GM18861 (cell line): ENCODE results near the gene LINGO1.

Experiments
- ATAC-seq: cut with Tn5 transposase; IDR thresholded peaks from one replicate; pipeline ENCODE4 v1.9.1; 2021; ENCODE audit not compliant: unreplicated experiment

Gene LINGO1

DNA sequence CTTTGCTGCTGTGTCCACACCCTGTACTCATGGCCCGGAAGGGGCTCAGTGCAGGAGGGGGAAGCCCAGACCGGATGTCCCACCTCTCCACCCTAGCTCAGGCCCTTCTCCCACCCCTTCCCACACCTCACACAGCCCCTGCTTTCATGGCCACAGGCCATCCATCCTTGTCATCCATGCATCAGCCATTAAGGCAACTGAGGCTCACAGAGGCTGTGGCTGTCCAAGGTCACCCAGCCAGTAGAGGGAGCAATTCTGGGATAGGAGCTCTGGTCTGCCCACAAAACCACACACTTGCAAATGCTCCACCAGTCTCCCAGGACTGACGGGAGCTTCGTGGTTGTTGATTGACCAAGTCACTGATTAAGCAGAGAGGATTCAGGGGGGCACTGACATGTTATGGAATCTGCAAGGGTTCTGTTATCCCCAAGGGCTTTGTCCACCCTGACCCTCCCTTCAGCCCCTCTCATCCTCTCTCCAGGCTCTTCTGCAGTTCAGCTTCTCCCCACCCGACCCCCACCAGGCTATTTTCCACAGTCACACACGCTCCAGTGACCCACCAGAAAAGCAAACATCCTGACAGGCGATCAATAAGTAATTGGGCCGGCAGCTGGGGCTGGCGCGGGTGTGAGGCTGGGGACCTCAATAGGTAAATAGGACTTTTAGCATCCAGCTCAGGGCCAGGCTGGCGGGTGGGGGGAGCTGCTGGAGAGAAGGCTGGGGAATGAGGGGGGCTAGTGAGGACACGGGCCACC, 15.1 kb downstream of the LINGO1 start:
- no peak for ATAC-seq

DNA sequence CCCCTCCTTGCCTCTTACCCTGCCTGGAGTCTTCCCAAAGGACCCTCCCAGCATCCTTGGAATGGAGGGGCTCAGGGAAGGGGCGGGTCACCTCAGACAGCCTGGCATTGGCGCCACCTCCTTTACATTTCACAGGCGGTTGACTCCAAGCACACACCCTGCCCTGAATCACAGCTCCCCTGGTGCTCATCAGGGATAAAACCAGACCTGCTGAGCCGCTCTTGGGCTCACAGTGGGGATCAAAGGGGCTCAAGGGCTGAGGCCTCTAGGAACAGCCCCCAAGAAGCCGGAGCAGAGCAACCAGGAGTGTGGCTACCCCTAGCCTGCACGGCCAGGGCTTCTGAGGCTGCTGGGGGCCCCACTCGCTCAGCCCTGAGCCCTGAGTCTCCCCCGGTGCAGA, 16.6 kb downstream of the LINGO1 start:
- no peak for ATAC-seq

DNA sequence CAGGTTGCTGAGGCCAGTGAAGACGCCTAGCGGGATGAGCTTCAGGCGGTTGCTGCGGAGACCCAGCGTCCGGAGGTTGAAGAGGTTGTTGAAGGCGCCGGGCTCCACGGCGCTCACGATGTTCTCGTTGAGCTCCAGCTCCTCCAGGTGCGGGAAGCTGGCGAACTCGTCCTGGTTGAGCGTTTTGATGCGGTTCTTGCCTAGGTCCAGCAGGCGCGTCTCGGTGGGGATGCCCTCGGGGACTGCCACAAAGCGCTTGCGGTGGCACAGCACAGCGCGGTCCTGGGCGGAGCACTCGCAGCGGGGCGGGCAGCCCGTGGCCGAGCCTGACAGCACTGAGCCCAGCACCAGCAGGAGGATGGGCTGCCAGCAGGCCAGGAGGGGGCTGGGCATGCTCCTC, 17.2 kb downstream of the LINGO1 start:
- no peak for ATAC-seq

DNA sequence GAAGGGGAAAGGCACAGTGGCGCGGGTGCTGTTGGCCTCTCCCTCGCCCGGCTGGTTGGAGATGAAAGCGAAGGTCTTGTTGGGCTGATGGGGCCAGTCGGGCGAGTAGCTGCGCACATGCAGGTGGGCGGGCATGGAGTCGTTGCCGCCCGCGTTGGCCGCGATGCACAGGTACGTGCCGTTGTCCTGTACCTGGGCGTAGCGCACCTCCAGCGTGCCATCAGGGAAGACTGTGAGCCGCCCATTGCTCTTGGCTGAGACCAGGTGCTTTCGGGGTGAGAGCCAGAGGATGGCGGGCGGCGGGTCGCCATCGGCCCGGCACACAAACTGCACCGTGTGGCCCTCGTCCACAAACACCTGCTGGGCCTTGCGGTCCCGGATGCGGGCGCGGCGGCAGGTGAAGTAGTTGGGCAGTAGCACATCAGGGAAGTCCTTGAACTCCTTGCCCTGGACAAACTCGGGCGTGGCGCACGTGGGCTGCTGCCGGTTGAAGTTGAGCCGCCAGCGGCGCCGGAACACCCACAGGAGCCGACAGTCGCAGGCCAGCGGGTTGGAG, 18.4 kb downstream of the LINGO1 start:
- ATAC-seq, result no peak

DNA sequence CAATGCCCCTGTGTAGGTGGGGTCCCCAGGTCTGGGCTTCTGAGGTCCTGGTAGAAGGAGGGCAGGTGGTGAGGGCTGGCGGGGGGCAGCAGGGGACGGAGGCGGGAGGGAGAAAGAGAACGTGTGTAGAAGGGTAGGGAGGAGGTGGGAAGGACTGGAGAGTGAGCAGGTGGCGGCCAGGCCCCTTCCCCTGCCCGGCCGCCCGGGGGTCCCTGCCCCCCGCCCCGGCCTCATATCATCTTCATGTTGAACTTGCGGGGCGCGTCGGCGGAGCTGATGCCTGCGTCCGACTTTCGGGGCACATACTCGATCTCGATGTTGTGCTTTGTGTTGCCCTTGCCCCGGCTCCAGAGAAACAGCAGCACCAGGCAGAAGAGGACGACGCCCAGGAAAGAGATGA, 18.9 kb downstream of the LINGO1 start:
- no peak for ATAC-seq

DNA sequence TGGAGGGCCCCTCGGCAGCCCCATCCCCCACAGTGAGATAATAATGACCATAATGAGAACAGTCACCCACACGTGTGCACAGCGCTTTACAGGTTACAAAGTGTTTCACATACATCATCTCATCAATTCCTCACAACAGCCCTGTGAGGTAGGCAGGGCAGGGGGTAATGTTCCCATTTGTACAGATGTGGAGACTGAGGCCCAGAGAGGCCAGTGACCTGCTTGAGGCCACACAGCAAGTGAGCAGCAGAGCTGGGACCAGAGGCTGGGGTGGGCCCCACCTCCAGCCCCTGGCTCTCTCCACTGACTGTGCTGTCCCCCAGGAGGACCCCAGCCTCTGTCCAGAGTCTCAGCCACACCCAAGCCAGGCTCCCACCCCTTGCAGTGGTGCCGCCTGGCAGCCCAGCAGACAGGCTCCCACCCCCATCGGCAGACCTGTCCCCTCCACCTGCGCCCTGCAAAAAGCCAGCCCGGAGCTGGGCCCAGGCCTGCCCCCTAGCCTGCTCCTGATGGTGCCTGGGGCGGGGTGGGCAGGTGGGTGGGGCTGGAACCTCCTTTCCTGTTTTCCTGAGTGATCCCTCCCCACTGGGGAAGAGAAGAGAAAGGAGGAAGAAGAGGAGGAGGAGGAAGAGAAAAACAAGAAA, 19.6 kb downstream of the LINGO1 start:
- no peak for ATAC-seq

DNA sequence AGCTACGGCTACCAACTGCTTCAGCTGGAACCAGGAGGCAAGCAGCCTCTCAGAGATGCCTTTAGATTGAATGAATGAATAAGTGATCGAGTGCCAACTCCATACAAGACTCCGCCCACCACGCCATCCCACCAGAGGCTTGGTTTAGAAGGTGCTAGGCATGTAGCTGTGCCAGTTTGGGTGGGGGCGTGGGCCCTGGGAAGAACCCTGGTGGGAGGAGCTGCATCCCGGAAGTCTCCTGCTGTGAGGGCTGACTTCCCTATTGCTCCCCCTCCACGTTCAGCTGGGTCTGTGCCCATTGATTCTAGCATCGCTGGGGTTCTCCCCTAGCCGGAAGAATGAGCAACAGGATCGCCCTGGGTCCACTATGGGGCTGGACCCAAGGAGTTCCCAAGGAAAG, 20.9 kb downstream of the LINGO1 start:
- ATAC-seq, result no peak

DNA sequence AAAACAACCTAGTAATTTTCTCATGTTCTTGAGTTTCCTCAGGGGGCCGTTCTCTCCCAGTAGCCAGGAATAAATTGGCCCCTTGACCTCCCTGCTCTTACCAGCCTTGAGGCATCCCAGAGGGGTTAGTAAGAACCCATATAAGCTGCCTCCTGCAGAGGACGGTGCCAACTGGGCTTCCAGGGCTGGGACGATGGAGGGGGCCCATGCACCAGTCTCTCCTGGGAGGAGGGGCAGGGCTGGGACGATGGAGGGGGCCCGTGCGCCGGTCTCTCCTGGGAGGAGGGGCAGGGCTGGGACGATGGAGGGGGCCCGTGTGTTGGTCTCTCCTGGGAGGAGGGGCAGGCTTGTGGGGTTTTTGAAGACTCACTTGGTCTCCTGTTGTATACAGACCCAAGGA, 22.0 kb downstream of the LINGO1 start:
- ATAC-seq, result no peak

DNA sequence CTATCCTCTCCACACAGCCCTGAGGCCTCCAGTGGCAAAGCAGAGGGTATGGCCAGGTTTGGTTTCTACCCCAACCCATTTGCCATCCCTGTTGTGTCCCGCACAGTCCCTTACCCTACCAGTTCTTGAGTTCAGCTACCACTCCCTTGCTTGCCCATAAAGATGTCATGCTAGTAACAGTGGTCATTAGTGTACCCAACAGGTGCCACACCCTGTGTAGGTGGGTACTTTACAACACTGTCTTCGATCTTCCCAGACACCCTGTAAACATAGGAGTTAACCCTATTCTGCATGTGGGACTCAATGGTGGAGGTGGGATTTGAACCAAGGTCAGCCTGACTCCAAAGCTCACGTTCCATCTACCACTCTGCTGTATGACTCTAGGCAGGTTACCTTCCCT, 23.2 kb downstream of the LINGO1 start:
- no peak for ATAC-seq

DNA sequence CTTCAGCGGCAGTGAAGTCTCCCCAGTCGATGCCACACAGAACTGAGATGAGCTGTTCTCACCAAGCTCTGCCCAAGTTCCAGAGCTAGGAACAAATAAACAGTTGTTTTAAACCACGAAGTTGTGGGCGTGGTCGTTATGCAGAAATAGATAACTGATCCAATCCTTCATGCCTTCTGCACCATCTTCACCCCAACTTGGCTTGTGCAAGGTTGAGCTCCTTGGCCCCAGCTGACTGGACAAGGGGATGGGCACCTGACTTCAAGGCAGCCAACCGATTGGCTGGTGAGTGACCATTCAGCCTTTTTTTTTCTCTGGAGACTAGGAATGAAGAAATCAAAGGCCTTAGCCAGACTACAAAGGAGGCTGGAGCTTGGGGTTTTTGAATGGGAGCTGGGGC, 23.9 kb downstream of the LINGO1 start:
- no peak for ATAC-seq

DNA sequence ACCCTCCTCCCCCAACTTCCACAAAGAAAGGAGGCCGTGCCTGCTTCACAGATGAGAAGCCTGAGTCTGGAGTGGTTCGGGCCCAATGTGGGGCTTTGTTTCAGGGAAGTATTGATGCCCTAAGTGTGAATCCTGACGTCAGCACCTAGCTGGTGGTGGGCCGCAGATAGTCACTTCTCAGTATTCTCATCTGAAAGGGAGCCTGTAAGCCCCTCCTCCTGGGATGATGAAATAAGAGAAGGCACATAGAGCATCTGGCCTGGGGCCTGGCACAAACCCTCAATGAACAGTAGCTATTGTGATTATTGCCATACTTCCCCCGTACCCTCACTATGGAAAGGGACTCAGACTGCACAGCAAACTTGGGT, 24.8 kb downstream of the LINGO1 start:
- ATAC-seq, result no peak

DNA sequence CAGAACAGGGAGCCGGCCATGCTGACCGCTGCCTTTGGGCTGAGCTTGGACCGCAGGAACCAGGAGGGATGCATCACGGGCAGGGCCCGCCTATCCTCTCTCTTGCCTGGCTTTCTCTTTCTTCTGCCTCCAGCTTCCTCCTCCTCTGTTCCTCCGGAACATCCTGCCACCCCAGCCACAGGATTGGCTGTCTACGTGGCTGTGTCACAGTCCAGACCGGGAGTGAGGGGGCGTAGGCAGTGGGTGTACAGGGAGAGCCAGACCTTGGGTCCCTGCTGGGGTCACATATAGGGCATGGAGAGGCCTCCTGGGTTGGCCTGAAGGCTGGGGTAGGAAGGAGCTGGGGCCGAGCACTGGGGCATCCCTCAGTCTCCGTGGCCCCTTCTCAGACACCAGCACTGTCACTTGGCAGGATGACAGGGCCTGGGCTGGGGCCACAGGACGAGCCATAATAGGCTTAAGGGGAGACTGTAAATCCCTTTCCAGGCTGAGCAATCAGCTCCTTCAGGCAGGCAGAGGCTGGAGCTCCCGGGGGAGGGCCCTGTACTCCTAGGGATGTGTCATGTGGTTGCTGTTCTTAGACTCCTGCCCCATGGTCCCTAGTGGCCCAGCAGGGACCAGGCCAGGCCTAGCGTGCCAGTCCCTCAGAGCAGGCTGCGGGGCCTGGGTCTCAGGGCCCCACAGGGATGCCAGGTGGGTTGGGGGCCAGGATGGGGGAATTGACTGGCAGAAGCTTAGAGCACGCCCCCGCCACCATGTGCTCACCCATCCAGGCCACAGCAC, 25.4 kb downstream of the LINGO1 start:
- no peak for ATAC-seq

DNA sequence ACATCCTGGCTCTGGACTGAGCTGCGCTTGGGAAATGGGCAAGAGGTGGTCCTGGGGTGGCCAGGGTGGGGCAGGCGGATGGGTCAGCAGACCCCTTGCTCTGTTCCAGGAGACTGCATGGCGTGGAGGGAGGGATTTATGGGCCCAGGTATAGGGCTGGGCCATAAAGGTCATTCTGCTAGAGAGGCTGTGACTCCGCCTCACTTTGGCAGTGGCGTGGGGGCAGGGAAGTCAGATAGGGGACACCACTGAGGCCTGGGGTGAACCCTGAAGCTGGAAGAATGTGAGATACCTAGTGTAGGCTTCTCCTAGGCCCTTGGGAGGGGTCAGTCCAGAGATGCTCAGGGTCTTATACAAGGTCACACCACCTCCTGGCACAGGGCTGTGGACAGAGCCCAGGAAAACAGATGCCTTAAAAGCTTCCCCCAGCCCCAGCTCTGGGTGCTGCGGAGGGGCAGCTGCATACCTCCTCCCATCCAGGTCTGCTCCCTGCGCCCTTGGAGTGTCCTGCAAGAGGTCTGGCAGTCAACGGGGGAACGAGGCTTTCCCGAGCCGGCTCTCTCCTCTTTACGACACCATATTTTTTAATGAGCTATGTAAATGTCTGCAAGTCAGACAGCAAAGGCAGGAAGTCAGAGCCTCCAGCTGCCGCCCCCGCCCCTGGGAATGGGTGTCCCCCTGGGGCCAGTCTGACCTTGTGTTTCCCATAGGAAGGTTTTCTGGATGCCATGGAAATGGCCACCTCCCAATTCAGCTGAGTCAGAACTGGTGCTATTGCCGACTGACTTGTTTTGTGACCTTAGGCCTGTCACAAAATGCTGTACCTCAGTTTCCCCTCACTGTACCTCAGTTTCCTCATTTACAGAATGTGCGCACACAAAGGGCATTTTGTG, 26.3 kb downstream of the LINGO1 start:
- ATAC-seq, result no peak

DNA sequence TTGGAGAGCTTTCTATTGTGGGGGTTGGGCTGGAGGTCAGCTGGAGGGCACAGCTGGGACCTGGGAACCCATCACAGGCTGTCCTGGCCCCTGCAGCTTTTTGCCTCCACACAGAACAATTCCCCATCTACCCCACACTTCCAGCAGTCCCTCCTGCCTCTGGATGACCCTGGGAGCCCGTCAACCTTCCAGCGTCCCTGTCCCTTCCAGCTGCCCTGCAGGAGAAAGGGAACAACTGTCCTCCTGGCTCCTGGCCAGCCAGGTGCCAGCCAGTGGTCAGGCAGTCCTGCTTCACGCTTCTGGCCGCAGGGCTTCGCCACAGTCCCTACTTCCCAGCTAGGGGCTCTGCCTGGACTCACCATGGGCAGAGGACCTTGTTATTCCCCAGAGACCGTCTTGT, 27.2 kb downstream of the LINGO1 start:
- no peak for ATAC-seq

DNA sequence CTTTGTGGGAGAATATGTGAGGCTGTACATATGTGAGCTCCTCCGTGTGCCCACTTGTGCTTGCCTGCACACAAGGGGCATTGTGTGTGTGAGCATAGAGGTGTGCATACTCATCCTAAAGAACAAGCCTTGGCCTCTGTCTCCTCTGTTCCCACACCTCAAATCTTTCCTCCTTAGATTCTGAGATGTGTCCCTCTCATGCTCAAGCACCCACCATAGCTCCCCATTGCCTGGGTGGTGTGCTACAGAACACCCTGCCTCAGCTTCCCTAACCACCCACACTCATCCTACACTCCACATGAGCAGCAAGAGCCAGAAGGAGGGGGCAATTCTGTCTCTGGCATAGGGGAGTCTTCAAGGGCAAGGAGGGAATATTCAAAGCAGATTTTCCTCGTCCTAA, 27.7 kb downstream of the LINGO1 start:
- no peak for ATAC-seq

DNA sequence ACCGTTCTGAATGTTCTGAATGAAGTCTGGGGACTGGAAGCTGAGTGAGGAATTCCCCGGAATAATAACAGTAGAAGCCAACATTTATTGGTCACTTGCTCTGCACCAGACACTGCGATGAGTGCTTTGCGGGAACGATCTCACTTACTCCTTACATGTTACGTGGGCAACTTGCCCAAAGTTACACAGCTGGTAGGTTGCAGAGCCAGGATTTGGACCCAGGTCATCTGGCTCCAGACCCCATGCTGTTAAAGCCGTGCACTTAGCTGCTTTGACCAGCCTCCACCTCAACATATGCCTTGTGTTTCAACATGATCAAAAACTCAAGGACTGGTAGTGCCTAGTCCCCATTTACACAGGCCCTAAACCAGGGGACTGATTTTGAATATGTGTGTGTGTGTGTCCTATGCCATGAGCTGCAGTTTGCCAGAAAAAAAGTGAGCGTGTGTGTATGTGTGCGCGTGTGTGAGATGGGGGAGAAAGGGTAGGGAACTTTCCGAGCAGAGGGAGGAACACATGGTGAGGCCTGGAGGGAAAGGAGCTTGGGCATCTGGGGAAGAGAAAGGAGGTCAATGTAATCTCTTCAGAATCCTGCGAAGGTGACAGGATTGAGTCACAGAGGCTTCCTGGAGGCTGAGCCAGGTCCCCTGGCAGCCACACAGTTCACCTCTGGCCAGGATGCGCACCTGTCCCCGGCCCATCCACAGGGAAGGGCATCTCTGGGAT, 28.9 kb downstream of the LINGO1 start:
- no peak for ATAC-seq

DNA sequence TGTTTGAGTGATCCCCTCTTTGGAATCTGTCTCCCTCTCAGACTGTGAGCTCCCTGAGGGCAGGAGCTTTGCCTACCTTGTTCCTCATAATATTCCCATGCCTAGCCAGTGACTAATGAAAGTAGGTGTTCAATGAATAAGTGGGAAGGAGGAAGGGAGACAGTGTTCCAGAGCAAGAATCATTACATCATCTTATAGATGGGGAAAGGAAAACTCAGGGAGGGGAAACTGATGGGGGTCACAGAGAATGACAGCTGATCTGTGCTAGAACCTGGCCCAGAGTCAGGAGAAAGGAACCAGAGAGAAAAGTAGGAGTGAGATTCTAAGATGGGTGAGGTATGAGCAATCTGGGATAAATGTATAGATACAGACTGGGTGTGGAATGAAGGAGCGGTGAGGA, 29.9 kb downstream of the LINGO1 start:
- no peak for ATAC-seq

DNA sequence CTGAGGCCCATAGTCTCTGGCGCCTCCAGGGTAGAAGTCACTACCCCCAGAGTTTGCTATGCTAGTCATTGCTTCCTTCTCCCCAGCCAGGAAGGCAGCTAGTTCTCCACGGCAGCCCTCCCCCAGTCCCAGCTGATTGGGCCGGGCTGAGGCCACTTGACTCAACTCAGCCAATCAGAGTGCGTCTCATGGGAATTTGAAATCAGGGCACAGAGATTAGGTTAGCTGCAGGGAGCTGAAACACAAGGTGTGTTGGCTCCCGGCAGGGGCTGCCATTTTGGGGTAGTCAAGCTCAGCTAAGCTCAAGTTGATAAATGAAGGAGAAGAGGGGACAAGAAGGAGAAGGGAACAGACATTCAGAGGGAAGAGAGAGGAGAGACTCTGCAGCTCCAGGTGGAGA, 32.8 kb downstream of the LINGO1 start:
- ATAC-seq, result no peak

DNA sequence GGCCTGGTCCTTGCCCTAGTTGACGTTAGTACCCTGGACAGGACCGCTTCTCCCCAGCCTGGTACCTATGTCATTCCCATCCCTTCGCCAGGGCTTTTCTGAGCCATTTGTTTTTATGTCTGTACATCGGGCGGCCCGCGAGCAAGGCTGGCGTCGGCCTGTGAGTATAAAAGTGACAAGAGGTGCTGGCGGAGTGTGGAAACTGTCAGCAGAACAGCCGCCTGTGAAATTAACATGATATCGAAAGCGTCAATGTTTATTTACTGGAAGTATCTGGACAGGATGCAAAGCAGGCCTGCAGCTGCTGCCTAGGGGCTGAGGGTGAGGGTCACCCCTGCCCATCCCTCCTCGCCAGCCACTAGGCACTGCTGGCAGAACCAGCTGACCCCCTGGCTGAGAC, 33.4 kb downstream of the LINGO1 start:
- ATAC-seq, result no peak

DNA sequence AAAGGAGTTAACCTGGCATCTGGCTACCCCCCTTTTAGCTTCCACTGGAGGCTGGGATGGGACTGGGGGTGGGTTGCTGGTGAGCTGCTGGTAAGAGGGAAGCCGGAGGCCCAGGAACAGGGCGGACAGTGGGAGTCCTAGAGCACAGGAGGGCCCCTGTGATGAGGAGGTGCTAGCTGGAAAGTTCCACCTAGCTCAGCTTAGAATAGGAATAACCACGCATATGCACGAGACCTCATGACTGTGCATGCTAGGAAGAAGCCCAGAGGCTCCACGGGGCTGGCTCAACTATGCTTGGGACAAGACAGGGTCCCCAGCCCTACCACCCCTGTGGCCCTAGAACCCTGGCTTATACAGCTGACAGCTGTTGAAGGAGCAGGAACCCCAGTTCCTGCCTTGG, 34.1 kb downstream of the LINGO1 start:
- ATAC-seq, result no peak
